NCI-H128 (cell line): ENCODE measurements around the gene REG1B.
"Not testable (repeated sequence)": the region's sequence is repeated elsewhere in the genome, so short reads cannot be mapped to it uniquely, and the experiment has no call there.

Source experiments
- DNase-seq: peaks from one replicate; lab custom pipeline; 2025; ENCODE audit not compliant: unreplicated experiment; lab: John Stamatoyannopoulos, UW

Gene REG1B

GRCh38 chr2:79084495-79085135 is 3.2 kb downstream of the REG1B start:
- DNase-seq, result no peak

DNA sequence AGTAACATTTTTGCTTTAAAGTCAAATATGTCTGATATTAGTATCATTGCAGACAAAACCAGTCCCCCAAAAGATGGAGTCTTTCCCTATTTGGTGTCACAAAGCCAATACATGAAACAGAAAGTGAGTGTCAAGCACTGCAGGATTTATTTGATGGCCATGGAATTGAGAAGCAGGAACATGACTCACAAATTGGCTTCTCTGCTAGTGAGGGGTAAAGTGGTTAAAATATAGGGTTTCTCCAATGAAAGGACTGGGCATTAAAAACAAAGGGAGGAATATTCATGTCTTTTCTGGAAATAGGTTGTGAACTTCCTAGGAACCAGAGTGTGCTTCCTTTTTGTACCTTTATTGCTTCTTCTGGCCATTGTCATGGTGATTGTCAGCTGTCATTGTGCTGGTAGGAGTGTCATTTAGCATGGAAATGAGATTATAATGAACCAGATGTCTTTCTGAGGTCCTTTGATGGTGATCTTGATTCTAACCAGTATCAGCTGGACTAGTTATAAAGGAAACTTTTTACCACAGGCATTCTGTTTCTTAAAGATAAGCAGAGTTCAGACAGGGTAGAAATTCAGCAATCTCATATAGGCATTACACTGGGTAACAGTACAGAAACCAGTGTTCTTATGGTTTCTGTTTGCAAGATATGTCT is 4.1 kb downstream of the REG1B start:
- no peak for DNase-seq

DNA sequence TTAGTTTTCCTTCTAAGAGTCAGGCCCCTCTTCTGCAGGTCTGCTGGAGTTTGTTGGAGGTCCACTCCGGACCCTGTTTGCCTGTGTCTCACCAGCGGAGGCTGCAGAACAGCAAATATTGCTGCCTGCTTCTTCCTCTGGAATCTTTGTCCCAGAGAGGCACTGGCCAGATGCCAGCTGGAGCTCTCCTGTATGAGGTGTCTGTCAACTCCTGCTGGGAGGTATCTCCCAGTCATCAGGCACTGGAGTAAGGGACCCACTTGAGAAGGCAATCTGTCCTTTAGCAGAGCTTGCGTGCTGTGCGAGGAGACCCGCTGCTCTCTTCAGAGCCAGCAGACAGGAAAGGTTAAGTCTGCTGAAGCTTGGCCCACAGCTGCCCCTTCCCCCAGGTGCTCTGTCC is 4.8 kb downstream of the REG1B start:
- no peak for DNase-seq

DNA sequence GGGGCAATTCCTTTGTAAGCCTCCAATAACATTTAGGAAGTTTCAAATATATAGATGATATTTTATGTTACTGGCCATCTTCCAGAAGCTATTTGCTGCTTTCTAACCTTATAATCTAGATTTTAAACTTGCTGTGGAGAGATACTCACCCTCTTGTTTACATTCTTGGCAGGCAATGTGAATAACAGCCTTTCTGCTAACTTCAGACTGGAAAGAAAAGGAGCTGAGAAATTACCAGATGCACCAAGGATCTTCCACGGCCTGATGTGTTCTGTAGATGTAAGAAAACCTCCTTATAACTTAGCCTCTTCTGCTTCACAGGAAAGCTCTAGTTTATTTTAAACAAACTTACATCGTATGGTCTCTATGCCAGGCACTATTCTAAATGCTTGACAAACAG is 16.7 kb downstream of the REG1B start:
- DNase-seq, result no peak

DNA sequence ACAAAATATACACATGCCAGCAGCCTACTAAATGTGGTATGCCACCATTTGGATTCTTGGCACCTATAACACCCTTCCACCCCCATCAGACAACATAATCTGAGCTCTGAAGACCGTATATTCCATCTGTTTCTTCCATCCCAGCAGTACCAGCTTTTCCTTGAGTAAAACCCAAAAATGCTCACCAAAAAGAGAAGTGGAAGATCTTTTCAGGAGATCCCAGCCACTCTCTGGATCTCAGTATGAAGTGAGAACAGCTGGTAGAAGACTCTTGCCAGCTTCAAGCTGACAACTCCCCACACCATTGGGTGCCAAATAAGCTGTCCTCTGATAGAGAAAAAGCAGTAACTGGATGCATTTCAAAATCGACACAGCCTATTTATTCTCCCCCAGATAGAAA is 22.6 kb downstream of the REG1B start:
- no peak for DNase-seq

GRCh38 chr2:79054769-79055168 is 33.0 kb downstream of the REG1B start:
- DNase-seq, result not testable (repeated sequence)

DNA sequence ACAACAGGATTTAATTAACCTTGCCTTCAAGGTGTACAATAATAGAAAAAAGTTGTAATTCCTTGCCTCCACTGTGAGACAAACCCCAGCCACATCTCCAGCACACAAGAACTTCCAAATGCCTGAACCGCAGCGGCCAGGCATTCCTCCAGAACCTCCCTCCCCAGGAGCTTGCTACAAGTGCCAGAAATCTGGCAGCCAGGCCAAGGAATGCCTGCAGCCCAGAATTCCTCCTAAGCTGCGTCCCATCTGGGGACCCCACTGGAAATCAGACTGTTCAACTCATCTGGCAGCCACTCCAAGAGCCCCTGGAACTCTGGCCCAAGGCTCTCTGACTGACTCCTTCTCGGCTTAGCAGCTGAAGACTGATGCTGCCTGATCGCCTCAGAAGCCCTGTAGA is 34.3 kb downstream of the REG1B start:
- not testable (repeated sequence) for DNase-seq

GRCh38 chr2:79041032-79041448 is 46.8 kb downstream of the REG1B start:
- no peak for DNase-seq

DNA sequence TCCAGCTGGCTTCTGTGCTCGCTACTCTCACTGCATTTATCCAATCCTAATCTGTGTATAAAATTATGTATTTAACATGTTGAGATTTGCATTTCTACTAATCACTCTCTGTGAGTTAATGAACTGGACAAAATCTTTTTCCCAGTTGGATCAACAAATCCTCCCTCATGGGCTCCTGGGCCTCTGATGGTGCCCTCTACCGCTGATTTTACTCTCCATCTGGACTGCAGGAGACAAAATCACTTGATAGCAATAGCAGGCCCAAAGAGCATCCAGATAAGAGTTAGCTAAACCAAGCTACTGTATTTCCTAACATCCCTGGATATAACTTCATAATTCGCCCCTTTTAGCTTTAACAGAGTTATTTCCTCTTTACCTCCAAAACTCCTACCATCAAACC is 47.8 kb downstream of the REG1B start:
- no peak for DNase-seq
